ENCODE data around the gene PIMREG. TPM values are rescaled to one million over a fixed set of nuclear protein-coding genes. Genes with fewer than 3 reads are reported as not detected.

PIMREG gene
- polyA plus RNA-seq, 2 of the 4 experiments (the other 2 are of a cell fraction) = 26.3 to 28.9 TPM

GRCh38 chr17:6471531-6472465, 27.5 kb downstream of the PIMREG start:
- 0 out of 3 replicates have a peak, but pooled peaks cover 5% of the 10 kb centered on the region for H3K9me3 ChIP-seq
- H3K4me3 ChIP-seq = no peak overlapping the region
- FAIRE-seq = no peak
- H3K4me2 ChIP-seq = peak overlapping the region; percentile 40
- TF ChIP-seq NR3C1 (IDR thresholded peaks at IDR 0.05) = no peak
- peak; percentile 80 for TF ChIP-seq ZFP36 (IDR thresholded peaks at IDR 0.05; ENCODE audit: borderline replicate concordance, partially characterized antibody)
- peak in 1 of 2 experiments; percentile 33; a peak in 2 of 5 replicates for TF ChIP-seq RAD21 (conservative IDR thresholded peaks at IDR 0.05 in 1 of 2, IDR thresholded peaks at IDR 0.05 in 1 of 2)
- peak; percentile 28; the same call in 1 of the 3 replicates for TF ChIP-seq SMC3 (IDR thresholded peaks at IDR 0.05)
- no peak for TF ChIP-seq FOSL2 (IDR thresholded peaks at IDR 0.05)
- peak; percentile 51; the same call in 1 of the 2 replicates for TF ChIP-seq FOSL2 (CRISPR knock-in tag; IDR thresholded peaks at IDR 0.05)
- peak; percentile 39 to 64 for ATAC-seq
- CTCF ChIA-PET = interaction anchor here (0.8 to 6.9 kb wide), 51 partner anchors 9 to 883 kb away, joined by 3 to 105 read pairs (median 8); partner anchors contain the start of genes C17orf100, MED31 and TXNDC17
- 73% methylated on average over 19 of the region's 19 CpGs for WGBS (ENCODE audit: missing lambda C conversion rate)
- POLR2A ChIA-PET = interaction anchor here (0.6 to 2.1 kb wide), 3 partner anchors 136 to 169 kb away, joined by 3 to 6 read pairs (median 4); a partner anchor contains a TSS
- peak; percentile 38 to 62 for DNase-seq (ENCODE audit: low read depth in 1 of 2, low spot score in 1 of 2)
- peaks cover 24% of the 10 kb centered on the region for H3K4me1 ChIP-seq
- H3K27ac ChIP-seq = peak overlapping the region; percentile 53 to 76; a peak in 4 of 6 replicates

DNA sequence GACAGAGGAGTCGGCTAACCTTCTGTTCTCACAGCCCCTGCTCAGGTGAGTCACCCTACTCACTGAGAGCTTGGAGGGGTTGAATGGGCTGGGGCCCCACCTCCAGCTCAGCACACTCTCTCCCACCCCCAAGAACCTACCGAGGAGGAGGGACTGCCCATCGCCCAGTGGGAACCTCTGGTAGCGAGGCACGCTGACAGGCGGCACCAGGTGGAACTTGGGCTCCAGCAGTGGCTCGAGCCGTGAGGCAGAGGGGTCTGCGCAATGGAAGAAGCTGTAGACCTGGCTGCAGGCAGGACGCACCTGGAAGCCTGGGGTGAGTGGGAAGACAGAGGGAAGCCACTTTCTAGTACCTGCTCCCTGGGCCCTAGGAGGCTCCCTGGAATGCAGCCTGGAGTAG, 28.3 kb downstream of the PIMREG start:
- ChIA-PET POLR2A (interaction anchor here (1.2 to 2.1 kb wide), 2 partner anchors 167 to 169 kb away, joined by 4 to 6 read pairs; a partner anchor contains a TSS), CTCF (interaction anchor here (0.6 to 6.9 kb wide), 68 partner anchors 8 to 1759 kb away, joined by 3 to 105 read pairs (median 8); partner anchors contain the start of genes KIAA0753, PIMREG and TXNDC17)
- peak; percentile 3 to 44; a peak in 3 of 6 replicates for ATAC-seq
- Histone ChIP-seq H3K4me3 (no peak overlapping the region), H3K27ac (peak overlapping the region; percentile 53 to 76; a peak in 5 of 6 replicates), H3K4me1 (peaks cover 24% of the 10 kb centered on the region), H3K9me3 (0 out of 3 replicates have a peak, but pooled peaks cover under 1% of the 10 kb centered on the region), H3K4me2 (no peak overlapping the region; the same call in 2 of the 3 replicates)
- WGBS (ENCODE audit: missing lambda C conversion rate) = 91% methylated on average over 9 of the region's 10 CpGs
- DNase-seq (ENCODE audit: low read depth in 1 of 2, low spot score in 1 of 2) = no peak
- no peak for TF ChIP-seq RARB (CRISPR knock-in tag; IDR thresholded peaks at IDR 0.05)
- no peak for TF ChIP-seq KDM5A (IDR thresholded peaks at IDR 0.05)
- TF ChIP-seq PBX3 (IDR thresholded peaks at IDR 0.05) = no peak
- no peak for FAIRE-seq

DNA sequence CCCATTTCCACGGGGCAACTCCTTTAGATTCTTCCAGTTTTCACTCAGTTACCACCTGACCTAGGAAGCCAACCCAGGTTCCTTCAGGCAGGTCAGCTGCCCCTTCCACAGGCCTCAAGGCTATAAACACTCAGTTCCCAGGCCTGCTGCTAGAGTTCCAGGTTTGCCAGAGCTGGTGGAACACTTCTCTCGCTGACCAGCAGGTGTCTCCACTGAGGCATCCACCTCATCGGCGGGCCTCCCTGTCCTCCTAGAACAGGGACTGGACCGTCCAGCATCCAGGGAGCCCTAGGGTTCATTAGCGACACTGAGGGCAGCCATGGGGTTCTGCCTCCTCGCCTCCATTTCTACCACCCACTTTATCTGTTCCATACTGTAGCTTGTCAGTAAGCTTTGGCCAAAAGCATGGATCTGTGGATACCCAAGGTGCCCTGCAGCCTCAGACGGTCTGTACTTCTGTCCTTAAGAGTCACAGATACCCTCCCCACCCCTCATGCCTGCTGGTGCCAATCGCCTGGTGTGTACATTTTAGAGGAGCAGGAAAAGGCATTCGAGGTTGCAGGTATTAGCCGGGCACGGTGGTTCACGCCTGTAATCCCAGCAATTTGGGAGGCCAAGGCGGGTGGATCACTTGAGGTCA, 29.0 kb downstream of the PIMREG start:
- ChIA-PET CTCF (interaction anchor here (0.5 to 6.9 kb wide), 68 partner anchors 7 to 1355 kb away, joined by 3 to 105 read pairs (median 8); partner anchors contain the start of genes KIAA0753, PIMREG and TXNDC17), POLR2A (interaction anchor here (1.2 to 2.1 kb wide), 2 partner anchors 166 to 168 kb away, joined by 4 to 6 read pairs; a partner anchor contains a TSS)
- Histone ChIP-seq H3K4me1 (peaks cover 24% of the 10 kb centered on the region), H3K9me3 (no peaks in the 10 kb centered on the region), H3K4me3 (no peak overlapping the region), H3K27ac (peak overlapping the region; percentile 53 to 76; a peak in 5 of 6 replicates), H3K4me2 (no peak overlapping the region; the same call in 2 of the 3 replicates)
- ATAC-seq (peak; percentile 78 to 93), FAIRE-seq (peak; percentile 92), DNase-seq (ENCODE audit: low read depth in 1 of 2, low spot score in 1 of 2) (peak; percentile 81 to 98)
- TF ChIP-seq KDM5A (IDR thresholded peaks at IDR 0.05) (no peak), SMC3 (IDR thresholded peaks at IDR 0.05) (peak; percentile 97), RAD21 (conservative IDR thresholded peaks at IDR 0.05 in 1 of 2, IDR thresholded peaks at IDR 0.05 in 1 of 2) (peak; percentile 93), POLR2A (IDR thresholded peaks at IDR 0.05; ENCODE audit: low read length) (no peak), CTCF (IDR thresholded peaks at IDR 0.05) (peak; percentile 95), ESRRA (IDR thresholded peaks at IDR 0.05; ENCODE audit: borderline replicate concordance, low read length) (no peak), E2F6 (IDR thresholded peaks at IDR 0.05; ENCODE audit: borderline replicate concordance, low read depth) (no peak), ZNF302 (CRISPR knock-in tag; IDR thresholded peaks at IDR 0.05) (no peak)
- WGBS (ENCODE audit: missing lambda C conversion rate) = 38% methylated on average over 14 of the region's 14 CpGs

Data from A549 (cell line).